ENCODE data around the gene NADK2. TPM values are rescaled to one million over a fixed set of nuclear protein-coding genes. Genes with fewer than 3 reads are reported as not detected.
A peak's percentile ranks its signal among the peaks of the same experiment; 100 is the strongest.

NADK2 gene
- total and polyA plus RNA-seq, 9 of the 15 experiments (the other 6 are each of a cell fraction or from before 2014, with no cell fraction given), result 10.6 to 41.0 (median 24.0) TPM

GRCh38 chr5:36151434-36152323 lies 90.0 kb downstream of the NADK2 start, which contains the start of the genes LMBRD2 and SKP2 (continued):
- TF ChIP-seq ZNF407 (IDR thresholded peaks at IDR 0.05; ENCODE audit: low read depth) (no peak), PHB (CRISPR knock-in tag; IDR thresholded peaks at IDR 0.05) (no peak), ZNF444 (CRISPR knock-in tag; IDR thresholded peaks at IDR 0.05) (no peak), ATF1 (CRISPR knock-in tag; IDR thresholded peaks at IDR 0.05) (no peak), ATF1 (tag; IDR thresholded peaks at IDR 0.05) (peak; percentile 60), SNIP1 (IDR thresholded peaks at IDR 0.05; ENCODE audit: low read depth) (no peak), FOXP1 (CRISPR knock-in tag; IDR thresholded peaks at IDR 0.05) (0 out of 2 replicates have a peak, but pooled peaks have one; percentile 38), NR1H2 (CRISPR knock-in tag; IDR thresholded peaks at IDR 0.05) (0 out of 2 replicates have a peak, but pooled peaks have one; percentile 68), SP2 (IDR thresholded peaks at IDR 0.05; ENCODE audit: extremely low read depth, low read depth, low read length, poor library complexity, severe bottlenecking) (no peak), POLR2AphosphoS2 (IDR thresholded peaks at IDR 0.05; ENCODE audit: low read length) (no peak; the same call in 1 of the 2 replicates), NFE2L1 (tag; IDR thresholded peaks at IDR 0.05; ENCODE audit: borderline replicate concordance, low read depth) (no peak), RHOXF2B (CRISPR knock-in tag; conservative IDR thresholded peaks at IDR 0.05) (no peak), ZNF280B (CRISPR knock-in tag; IDR thresholded peaks at IDR 0.05) (no peak), HDAC3 (IDR thresholded peaks at IDR 0.05; ENCODE audit: borderline replicate concordance, partially characterized antibody) (no peak), E2F5 (CRISPR knock-in tag; IDR thresholded peaks at IDR 0.05) (no peak)
- TF ChIP-seq, protein P1, sequence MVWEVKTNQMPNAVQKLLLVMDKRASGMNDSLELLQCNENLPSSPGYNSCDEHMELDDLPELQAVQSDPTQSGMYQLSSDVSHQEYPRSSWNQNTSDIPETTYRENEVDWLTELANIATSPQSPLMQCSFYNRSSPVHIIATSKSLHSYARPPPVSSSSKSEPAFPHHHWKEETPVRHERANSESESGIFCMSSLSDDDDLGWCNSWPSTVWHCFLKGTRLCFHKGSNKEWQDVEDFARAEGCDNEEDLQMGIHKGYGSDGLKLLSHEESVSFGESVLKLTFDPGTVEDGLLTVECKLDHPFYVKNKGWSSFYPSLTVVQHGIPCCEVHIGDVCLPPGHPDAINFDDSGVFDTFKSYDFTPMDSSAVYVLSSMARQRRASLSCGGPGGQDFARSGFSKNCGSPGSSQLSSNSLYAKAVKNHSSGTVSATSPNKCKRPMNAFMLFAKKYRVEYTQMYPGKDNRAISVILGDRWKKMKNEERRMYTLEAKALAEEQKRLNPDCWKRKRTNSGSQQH (CRISPR knock-in tag; IDR thresholded peaks at IDR 0.05), result no peak

Measured in K562 (cell line).